Glutamatergic neuron (in vitro differentiated cells): ENCODE results near the gene MBOAT1. TPM values are rescaled to one million over a fixed set of nuclear protein-coding genes. Genes with fewer than 3 reads are reported as not detected.

Experiments used
- DNase-seq: peaks from one replicate; pipeline ENCODE4 v3.0.0; 2022
- H3K27ac Mint-ChIP-seq: one replicate; pipeline ENCODE4 v1.8.0; 2020; ENCODE audit warnings: mild to moderate bottlenecking, mixed read lengths, inconsistent platforms; ENCODE audit not compliant: unreplicated experiment
- H3K27me3 Mint-ChIP-seq: one replicate; pipeline ENCODE4 v1.8.0; 2020; ENCODE audit warnings: mild to moderate bottlenecking, moderate library complexity, mixed read lengths, inconsistent platforms; ENCODE audit not compliant: unreplicated experiment
- H3K36me3 Mint-ChIP-seq: one replicate; pipeline ENCODE4 v1.8.0; 2020; ENCODE audit warnings: mild to moderate bottlenecking, mixed read lengths, inconsistent platforms; ENCODE audit not compliant: unreplicated experiment
- H3K4me1 Mint-ChIP-seq: one replicate; pipeline ENCODE4 v1.8.0; 2020; ENCODE audit warnings: mild to moderate bottlenecking, low read depth, mixed read lengths, inconsistent platforms; ENCODE audit not compliant: unreplicated experiment
- H3K4me3 Mint-ChIP-seq: one replicate; pipeline ENCODE4 v1.8.0; 2020; ENCODE audit warnings: mild to moderate bottlenecking, mixed read lengths, inconsistent platforms; ENCODE audit not compliant: unreplicated experiment
- H3K9me3 Mint-ChIP-seq: one replicate; pipeline ENCODE4 v1.8.0; 2020; ENCODE audit warnings: mild to moderate bottlenecking, moderate library complexity, mixed read lengths, inconsistent platforms; ENCODE audit not compliant: unreplicated experiment
- CTCF ChIP-seq: fragments of 200-600 bp; sonication (generic); IDR thresholded peaks from one replicate; pipeline ENCODE4 v1.5.0; 2021; ENCODE audit not compliant: partially characterized antibody, unreplicated experiment
- total RNA-seq: library from RNA; stranded (reverse); fragmentation: NEBNext Ultra II Directional; extraction: Animal tissue kit (Norgen Biotek cat#: 25700); gene quantifications from one replicate; pipeline ENCODE4 v1.2.1, GENCODE V29; 2021; ENCODE audit not compliant: unreplicated experiment

Gene MBOAT1
- total RNA-seq, 1 donor from 2014 or later, result not detected

GRCh38 chr6:20092071-20092566 lies 120.2 kb downstream of the MBOAT1 start:
- no peak for DNase-seq
- H3K4me3 Mint-ChIP-seq, result no peak overlapping the region
- no peaks in the 10 kb centered on the region for H3K4me1 Mint-ChIP-seq
- TF ChIP-seq CTCF, result peak; percentile 92
- no peaks in the 10 kb centered on the region for H3K27me3 Mint-ChIP-seq
- no peaks in the 10 kb centered on the region for H3K36me3 Mint-ChIP-seq
- no peaks in the 10 kb centered on the region for H3K9me3 Mint-ChIP-seq
- H3K27ac Mint-ChIP-seq, result no peak overlapping the region

- Mint-ChIP-seq H3K9me3 (no peaks in the 10 kb centered on the region), H3K4me1 (no peaks in the 10 kb centered on the region)
Observed at GRCh38 chr6:20086992-20087391, 125.3 kb downstream of the MBOAT1 start.

GRCh38 chr6:20085817-20086216 lies 126.5 kb downstream of the MBOAT1 start:
- no peak for TF ChIP-seq CTCF
- H3K27ac Mint-ChIP-seq, result no peak overlapping the region
- H3K36me3 Mint-ChIP-seq, result no peaks in the 10 kb centered on the region
- no peaks in the 10 kb centered on the region for H3K4me1 Mint-ChIP-seq
- H3K4me3 Mint-ChIP-seq, result no peak overlapping the region
- H3K27me3 Mint-ChIP-seq, result no peaks in the 10 kb centered on the region
- H3K9me3 Mint-ChIP-seq, result no peaks in the 10 kb centered on the region
- no peak for DNase-seq

More at GRCh38 chr6:20086992-20087391, 125.3 kb downstream of the MBOAT1 start:
- DNase-seq, result no peak
- no peak for TF ChIP-seq CTCF
- no peaks in the 10 kb centered on the region for H3K27me3 Mint-ChIP-seq
- no peak overlapping the region for H3K27ac Mint-ChIP-seq
- H3K4me3 Mint-ChIP-seq, result no peak overlapping the region
- H3K36me3 Mint-ChIP-seq, result no peaks in the 10 kb centered on the region

- no peaks in the 10 kb centered on the region for H3K9me3 Mint-ChIP-seq
- DNase-seq, result no peak
- no peak overlapping the region for H3K27ac Mint-ChIP-seq
- H3K36me3 Mint-ChIP-seq, result peaks cover under 1% of the 10 kb centered on the region
- no peaks in the 10 kb centered on the region for H3K4me1 Mint-ChIP-seq
- H3K27me3 Mint-ChIP-seq, result no peaks in the 10 kb centered on the region
- no peak for TF ChIP-seq CTCF
- no peak overlapping the region for H3K4me3 Mint-ChIP-seq
Observed at GRCh38 chr6:20084411-20084810, 127.9 kb downstream of the MBOAT1 start.

- H3K9me3 Mint-ChIP-seq, result peaks cover 3% of the 10 kb centered on the region
- H3K27me3 Mint-ChIP-seq, result peaks cover 2% of the 10 kb centered on the region
- H3K4me1 Mint-ChIP-seq, result no peaks in the 10 kb centered on the region
- no peak for TF ChIP-seq CTCF
- no peak overlapping the region for H3K4me3 Mint-ChIP-seq
- H3K36me3 Mint-ChIP-seq, result peaks cover 8% of the 10 kb centered on the region
- no peak overlapping the region for H3K27ac Mint-ChIP-seq
- DNase-seq, result no peak
Observed at GRCh38 chr6:20071998-20072397, 140.3 kb downstream of the MBOAT1 start.
